NOMO-1 (cell line): ENCODE measurements around the gene PAPSS1.
"Not testable (repeated sequence)": the region's sequence is repeated elsewhere in the genome, so short reads cannot be mapped to it uniquely, and the experiment has no call there.

Source experiments
- DNase-seq, 2 experiments: peaks; one replicate each; lab custom pipeline; 2025; ENCODE audit not compliant: unreplicated experiment in 2 of 2; lab: John Stamatoyannopoulos, UW

PAPSS1 gene

DNA sequence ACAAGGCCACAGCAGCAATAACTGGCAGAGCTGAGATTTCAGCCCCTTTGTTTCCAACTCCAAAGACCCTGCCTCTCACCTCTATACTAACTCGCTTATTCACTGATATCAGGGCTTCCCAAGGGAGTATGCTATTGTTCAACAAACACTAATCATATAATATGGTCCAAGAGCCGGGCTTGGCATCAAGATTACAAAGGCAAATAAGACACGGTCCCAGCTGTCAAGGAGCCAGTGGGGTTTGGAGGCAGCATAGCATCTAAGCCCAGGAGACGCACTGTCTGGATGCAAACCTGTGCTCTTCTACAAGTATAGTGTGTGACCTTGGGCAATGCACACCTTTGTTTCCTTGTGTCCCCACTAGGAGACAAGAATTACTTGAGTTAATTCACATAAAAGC lies 28.7 kb downstream of the PAPSS1 start:
- DNase-seq = no peak

DNA sequence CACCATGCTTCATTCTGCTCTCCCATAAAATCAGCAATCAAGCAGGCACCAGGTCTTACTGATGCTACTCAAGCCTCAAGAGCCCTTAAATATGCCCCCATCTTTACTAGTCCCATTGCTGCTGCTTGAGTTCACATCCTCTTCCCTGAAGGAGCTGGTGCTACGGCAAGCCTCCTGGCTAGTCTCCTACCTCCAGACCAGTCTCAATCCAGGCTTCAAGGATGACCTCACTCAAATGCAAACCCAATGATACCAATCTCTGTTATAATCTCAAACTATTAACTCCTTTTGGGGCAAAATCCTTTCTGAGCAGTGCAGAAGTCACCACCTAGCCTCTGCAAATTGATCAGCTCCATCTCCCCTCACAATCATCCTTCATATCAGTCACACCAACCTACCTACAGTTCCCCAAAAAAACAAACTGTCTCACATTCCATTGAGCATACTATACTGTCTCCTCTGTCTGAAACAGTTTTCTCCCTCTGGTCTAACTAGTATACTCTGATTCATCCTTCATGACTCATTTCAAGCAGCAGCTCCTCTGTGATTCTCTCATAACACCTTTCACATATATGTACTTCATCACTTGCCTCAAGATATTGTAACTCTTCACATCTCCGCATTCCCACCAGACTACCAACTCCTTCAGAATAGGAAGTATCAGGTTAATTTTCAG lies 30.0 kb downstream of the PAPSS1 start:
- no peak for DNase-seq

DNA sequence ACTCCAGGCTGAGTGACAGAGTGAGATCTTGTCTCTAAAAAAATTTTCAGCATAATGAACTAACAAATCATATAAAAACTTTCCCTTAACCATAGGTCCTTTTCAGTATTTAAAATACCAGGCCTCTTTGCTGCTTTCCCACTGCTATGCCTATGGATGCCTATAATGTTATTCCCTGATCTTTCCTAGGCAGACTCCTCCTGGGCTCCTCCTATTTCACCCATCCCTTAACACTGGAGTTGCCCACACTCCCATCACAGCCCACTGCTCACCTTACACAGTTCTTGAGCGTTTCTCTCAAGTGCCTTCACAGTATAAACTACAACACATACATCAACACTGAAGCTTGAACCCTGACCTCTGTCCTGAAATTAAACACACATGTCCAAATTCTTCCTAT lies 31.6 kb downstream of the PAPSS1 start:
- DNase-seq = no peak

DNA sequence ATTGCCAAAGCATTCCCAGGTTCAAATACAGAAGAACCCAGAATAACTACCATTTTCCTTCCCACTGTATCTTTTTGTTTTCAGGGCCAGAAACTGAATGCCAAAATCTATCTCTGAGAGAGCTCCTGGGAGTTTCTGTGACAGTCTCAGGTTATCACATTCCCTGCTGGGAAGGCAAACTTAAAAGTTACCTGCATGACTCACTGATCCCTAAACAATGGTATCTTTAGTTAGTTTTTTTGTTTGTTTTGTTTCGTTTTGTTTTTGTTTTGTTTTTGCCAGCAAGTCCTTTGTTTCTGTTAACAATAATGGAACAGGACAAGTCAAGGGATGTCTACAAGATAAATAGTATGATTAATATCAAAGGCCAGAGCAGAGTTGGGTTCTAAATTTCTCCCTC lies 34.3 kb downstream of the PAPSS1 start:
- no peak for DNase-seq

DNA sequence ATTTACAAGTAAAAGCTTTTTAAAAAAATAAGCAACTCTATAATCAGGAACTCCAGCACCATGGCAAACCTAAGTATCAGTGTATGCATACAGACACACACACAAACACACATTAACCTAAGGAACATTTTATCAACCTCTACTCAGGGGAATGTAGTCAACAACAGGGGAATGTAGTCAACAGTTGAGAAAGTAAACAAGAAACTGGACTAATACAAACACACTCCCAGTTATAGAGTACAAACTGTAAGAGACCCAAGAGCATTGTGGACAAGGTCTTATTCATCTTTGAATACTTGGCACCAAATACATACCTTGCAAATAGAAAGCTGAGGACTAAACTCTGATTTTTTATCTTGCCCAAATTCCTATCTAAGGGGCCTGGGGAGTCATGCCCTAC lies 36.2 kb downstream of the PAPSS1 start:
- DNase-seq = no peak

DNA sequence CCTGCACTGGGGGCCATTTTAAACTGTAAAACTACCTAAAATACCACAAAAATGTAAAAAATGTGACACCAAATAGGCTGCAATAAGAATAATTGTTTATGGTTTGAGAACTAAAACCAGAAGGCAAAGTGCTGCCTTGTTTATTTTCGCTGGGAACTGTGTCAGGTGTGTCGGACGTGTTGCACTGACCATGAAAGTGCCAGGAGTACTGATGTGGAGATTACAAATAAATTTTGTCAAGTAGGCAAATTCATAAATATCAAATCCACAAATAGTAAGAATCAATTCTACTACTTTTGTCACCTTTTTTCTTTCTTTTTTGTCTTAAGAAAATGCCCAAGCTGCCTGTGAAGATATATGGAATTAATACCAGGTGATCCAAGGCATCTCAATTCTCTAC lies 37.7 kb downstream of the PAPSS1 start:
- DNase-seq = no peak

DNA sequence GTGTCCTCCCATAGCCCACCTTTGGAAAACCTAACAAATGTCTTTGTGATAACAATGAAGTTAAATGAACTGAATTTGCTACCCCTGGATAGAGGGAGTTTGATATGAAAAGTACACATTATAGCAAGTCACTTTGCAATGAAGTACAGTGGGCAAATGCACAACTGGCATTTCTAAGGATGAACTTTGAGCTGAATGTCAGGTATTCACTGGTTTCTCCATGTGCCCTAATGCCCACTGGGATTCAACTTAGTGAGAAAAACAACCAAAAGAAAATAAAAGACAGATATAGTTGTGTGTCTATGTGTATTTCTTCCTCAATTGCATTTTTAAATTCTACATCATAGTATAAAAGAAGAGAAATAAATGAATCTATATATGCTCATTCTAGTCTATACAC lies 51.0 kb downstream of the PAPSS1 start:
- no peak for DNase-seq

DNA sequence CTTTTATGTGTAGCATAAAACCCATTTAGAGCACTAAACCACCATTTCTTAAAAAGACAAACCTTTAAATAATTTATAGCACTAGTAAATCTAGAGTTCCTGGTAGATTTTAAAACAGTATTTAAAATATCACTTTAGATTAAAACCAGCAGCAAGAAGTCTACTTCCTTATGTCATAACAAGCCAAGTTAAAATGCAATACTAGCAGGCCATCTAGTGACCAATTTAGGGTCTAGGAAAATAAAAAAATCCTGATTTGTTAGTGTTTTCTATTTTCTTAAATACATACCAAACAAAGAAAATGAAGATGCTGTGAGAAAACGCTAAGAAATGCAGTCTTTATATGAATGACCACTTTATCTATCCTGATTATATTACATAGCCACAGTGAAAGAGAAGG lies 53.9 kb downstream of the PAPSS1 start:
- DNase-seq = peak; percentile 9 to 62

DNA sequence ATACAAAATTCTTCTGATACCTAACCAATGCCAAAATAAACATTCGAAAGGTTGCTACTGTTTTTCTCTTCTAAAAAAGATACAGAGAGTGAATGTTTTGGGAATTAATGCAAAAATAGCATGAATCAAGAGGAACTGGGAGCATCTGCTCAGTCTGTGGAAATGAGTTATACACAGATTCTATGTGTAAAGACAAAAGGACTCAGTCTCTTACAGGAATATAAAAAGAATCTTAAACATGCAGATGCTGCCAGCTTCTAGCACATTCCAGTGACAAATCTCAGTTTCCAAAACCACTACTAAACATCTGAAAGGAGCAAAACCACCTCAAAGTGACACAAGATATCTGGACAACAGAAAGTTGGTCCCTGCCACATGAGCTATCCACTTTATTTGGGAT lies 55.0 kb downstream of the PAPSS1 start:
- no peak for DNase-seq

DNA sequence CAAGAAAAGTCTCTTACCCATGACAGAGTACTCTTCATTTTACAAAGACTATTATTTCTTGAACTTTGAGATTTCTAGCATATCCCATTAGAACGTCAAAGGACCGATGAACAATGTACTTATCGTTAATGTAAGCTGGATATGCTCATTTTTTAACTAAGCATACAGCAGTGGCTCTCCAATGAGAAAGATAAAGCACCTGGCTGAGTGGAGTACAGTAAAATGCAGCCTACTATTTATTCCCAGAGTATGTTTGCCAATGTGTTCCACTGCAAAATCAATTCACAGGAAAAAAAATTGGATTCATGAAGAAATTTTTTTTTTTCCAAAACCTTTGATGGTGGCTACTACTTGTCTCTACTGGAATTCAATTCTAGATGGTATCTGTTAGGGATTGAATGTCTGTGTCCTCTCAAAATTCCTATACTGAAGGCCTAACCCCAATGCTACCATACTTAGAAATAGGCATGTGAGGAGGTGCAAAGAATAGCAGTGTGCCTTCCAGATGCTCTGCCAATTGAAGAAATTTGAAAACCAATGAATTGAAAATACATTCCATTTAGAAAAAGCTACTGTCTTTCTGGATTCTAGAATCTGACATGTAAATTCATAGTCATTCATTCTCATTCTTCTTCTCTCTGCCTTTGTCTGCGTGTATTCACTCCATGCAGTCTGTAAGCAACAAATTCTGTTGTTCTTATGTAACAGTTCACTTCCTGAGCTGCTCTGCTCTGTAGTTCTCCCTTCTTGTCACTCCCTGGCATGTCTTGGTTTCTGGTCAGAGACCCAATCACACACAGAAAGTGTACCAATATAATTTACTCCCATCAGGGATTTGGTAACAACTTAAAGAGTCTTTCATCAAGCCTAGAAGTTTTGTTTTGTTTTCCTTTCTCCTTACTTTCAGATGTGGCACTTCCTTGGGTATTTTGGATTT lies 61.4 kb downstream of the PAPSS1 start:
- DNase-seq = peak; percentile 44 to 86

DNA sequence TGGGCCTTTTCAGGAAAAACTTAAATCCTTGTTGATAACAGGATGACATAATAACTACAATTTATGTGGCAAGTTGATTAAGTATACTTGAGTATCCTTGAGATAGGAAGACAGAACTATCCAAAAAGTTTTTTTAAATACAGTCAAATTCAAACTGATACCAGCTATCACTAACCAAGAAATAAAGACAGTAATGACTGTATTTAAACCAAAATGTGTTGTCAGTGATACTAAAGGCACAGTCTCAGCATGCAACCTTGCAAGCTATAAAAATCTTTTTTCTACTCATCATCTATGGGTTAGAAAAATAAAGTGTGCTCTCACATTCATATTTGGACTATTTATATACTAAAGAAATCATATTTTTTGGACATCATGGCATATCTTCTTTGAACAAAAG lies 64.7 kb downstream of the PAPSS1 start:
- DNase-seq = no peak

DNA sequence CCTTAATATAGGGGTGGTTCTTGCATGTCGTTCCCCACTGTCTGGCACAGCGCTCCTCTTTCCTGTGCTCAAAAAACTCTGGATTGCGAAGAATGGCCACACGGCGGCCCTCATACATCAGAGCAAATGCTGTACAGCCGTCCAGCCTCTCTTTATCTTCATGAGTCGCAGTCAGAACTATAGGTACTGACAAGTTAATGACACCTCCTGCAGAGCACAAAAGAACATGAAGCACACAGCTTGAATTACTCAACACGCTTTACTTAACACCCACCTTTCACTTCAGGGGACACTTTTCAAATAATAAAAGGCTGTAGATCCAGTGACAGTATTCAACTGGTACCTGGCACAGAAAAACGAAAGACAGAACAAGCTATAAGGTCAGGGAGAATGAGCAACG lies 65.3 kb downstream of the PAPSS1 start:
- DNase-seq = no peak

DNA sequence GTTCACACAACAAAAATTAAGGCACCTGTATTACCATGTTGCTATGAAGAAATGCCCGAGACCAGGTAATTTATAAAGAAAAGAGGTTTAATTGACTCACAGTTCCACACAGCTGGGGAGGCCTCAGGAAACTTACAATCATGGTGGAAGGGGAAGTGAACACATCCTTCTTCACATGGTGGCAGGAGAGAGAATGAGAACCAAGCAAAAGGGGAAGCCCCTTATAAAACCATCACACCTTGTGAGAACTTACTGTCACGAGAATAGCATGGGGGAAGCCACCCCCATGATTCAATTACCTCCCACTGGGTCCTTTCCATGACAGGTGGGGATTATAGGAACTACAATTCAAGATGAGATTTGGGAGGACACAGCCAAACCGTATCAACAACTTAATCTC lies 68.6 kb downstream of the PAPSS1 start:
- DNase-seq = not testable (repeated sequence)

DNA sequence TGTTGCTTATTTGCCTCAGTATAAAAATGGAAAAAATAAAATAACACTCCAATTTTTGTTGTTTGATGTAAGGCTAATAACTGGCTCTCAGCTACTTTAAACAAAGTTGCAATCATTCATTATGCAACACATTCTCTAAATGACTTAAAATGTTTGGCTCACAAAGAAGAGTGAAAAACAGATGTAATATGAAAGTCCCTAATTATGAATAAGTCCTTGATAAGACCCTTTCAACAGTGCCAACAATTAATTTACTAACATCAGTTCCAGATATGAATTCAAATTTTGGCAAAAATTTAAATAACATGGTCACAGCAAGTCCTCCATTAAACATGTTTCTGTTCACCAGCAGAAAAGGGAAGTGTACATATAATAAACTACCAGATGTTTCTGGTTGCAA lies 69.8 kb downstream of the PAPSS1 start:
- no peak for DNase-seq

DNA sequence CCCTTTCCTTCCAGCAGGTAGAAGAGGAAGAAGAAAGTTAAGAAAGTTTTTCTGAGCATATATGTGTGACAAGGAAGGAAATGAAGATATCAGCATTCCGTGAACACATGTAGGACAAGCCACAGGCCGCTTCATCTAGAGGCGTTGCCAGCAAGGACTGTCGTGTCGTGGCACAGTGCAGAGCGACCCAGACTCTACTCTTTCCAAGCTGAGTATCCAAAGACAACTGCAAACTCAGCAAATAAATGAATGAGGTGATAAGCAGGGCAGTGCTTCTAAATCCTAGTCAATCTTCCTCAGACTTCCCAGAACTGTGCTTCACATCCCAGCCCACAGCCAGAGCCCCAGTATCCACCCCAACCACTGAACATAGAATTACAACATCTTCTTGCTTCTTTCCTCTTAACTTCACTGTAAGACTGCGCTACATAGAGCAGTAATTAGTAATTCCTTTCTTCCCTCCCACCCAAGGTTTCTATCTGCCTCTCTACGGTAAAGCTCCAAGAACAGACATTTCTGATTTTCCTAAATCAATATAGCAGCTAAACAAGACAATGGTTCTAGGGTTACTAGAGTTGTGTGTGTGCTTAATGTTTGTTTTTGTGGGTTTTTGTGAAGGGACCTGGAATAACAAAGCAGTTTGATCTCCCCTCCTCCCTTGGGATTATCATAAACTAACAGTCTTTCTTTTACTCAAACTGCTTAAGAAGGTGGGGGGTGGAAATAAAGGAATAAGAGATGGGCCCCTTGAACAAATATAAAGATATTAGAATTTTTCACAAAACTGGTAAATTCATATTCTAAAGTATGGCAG lies 71.6 kb downstream of the PAPSS1 start:
- DNase-seq = no peak

DNA sequence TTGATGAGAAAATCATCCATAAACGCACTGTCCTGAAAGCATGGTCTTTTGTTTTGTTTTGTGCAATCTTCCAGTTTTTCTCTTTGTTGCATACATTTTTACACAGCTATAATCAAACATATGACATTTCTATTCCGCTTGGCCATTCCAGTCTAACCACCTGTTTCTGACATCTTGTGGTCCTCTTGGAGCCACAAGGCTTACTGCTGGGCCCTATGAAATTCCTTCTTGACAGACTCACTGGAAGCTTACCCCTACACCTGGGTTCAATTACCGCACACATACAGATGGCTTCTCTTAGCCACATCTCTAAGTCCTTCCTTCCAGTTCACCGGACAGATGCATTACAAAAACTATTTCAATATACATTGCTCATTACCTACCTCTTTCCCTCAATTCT lies 72.4 kb downstream of the PAPSS1 start:
- DNase-seq = no peak

DNA sequence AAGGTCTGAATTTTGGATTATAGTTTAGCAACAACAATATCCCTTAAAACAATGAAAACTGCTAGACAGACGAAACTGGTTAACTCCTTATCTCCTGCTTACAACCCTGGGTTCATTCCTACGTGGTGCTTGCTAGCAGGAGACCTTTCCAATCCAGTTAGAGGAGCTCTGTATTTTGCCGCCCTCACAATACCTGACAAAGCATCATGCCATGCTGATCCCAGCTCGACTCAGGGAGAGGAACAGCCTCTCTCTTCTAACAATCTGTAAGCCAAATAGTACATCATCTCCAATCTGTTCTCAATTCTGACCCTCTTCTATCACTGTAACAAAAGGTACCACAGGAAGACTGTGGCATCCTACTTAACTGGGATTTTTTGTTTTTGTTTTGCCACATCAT lies 74.4 kb downstream of the PAPSS1 start:
- no peak for DNase-seq

DNA sequence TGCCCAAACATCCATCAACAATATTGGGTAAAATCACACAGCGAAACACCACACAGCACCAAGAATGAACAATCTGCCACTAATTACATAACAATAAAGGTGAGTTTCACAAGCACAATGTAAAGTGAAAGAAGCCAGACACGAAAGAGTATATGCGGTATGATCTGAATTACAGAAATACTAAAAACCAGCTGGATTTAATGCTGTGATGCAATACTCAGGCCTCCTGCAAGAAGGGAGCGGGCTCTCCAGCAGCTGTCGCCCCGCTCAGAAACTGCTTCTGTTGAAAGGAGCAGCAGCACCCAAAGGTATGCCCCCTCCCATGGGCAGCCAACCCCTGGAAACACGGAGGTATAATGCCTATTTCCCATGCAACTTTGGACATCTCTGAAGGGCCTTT lies 77.0 kb downstream of the PAPSS1 start:
- no peak for DNase-seq

DNA sequence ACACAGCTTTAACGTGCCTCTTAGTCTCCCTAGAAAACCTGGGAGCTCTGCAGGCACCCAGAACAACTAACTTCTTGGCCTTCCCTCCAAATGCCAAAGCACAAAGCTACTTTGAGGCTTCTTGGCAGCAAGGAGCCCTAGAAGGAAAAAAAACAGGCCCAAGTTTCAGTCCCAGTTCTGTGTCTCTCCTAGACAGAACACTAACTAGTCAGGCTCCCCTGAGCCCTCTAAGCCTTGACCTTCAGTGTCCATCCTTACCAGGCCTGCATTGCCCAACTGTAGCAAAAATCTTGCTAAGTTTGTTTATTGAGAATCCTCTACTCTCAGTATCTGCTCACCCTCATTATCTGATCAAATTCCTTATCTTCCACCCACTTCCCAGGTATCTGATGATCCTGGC lies 79.2 kb downstream of the PAPSS1 start:
- DNase-seq = no peak

DNA sequence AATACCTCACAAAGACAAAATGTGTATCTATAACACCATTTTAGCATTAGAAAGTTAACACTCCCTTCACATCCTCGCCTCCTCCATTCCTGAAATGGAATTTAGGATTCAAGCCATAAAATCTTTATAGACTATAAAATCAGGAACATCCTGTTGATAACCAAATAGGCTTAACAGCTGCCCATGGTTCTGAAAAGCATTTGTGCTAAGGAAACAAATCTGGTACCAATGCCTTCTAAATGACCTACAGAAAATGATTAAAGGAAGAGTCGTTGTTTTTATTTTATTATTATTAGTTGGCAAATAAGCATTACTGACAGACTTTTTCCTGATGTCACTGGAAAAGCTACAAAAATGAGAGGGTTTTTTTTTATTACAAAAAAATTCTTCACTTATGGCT lies 79.8 kb downstream of the PAPSS1 start:
- DNase-seq = no peak

DNA sequence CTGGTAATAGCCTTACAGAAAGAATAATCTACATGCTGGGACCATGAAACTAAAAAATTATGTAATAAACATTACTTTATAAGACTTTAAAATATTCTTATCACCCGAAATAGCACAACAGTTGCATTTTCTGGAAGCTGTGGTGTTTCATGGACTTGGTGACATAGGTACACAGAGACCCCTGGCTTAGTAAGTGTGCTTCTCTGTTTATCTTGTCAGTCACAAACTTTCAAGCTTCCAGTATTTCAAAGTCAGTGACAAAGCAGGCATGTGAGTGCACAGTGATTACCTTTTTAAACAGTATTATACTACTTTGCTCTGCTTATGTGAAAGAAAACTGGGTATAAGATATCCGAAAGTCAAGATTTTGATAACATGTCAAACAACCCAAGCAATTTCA lies 84.3 kb downstream of the PAPSS1 start:
- no peak for DNase-seq
